ENCODE data around the gene CERT1. TPM values are rescaled to one million over a fixed set of nuclear protein-coding genes. Genes with fewer than 3 reads are reported as not detected.

CERT1 gene
- polyA plus RNA-seq, 3 donors, result 16.6 to 50.5 (median 45.9) TPM

DNA sequence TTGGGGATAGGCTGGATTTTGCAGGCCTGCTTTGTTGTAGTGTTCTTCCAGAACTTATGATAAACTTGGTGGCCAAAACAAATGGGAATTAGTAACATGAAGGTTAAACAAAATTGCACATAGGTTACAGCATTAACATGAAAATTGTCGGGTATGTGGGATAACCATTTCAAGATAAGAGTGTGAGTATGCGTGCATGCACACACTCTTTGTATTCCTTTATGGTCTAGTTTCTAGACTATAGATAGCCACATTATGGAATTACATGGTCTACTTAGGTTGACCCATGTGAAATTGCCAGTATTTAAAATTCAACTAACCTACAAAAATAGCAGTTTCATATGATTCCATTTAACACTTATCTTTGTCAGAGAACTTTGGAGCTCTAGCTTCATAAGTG, 173.0 kb downstream of the CERT1 start:
- H3K4me3 ChIP-seq (replicated peaks in 1 of 3; ENCODE audit: low read depth in 2 of 3, low read length in 3 of 3), result peak overlapping the region in 1 of 3 experiments; percentile 82
- peak overlapping the region; percentile 80 for H3K9ac ChIP-seq (ENCODE audit: insufficient read depth, low read length, poor library complexity, severe bottlenecking)
- Mint-ChIP-seq H3K4me1 (peaks cover 35% of the 10 kb centered on the region), H3K9me3 (no peaks in the 10 kb centered on the region), H3K36me3 (peaks cover 8 to 18% of the 10 kb centered on the region in 2 donors), H3K27me3 (ENCODE audit: low read depth in 3 of 3) (no peaks in the 10 kb centered on the region), H3K4me3 (no peak overlapping the region), H3K27ac (no peak overlapping the region)
- H3K79me2 ChIP-seq (ENCODE audit: insufficient read depth, low read length), result peaks cover 63% of the 10 kb centered on the region
- H3K4me1 ChIP-seq (ENCODE audit: control insufficient read depth in 1 of 2, insufficient read depth in 2 of 2, low read length in 2 of 2), result peaks cover 23 to 33% of the 10 kb centered on the region in 2 donors
- peak overlapping the region; percentile 86 for H3K4me2 ChIP-seq (replicated peaks; ENCODE audit: extremely low read depth, low read length, poor library complexity, severe bottlenecking)
- no CpG with 5 or more reads among the region's 2 CpGs for WGBS (ENCODE audit: insufficient coverage)
- peaks cover 52% of the 10 kb centered on the region for H4K20me1 ChIP-seq (ENCODE audit: insufficient read depth, low read length)
- TF ChIP-seq, protein P1, sequence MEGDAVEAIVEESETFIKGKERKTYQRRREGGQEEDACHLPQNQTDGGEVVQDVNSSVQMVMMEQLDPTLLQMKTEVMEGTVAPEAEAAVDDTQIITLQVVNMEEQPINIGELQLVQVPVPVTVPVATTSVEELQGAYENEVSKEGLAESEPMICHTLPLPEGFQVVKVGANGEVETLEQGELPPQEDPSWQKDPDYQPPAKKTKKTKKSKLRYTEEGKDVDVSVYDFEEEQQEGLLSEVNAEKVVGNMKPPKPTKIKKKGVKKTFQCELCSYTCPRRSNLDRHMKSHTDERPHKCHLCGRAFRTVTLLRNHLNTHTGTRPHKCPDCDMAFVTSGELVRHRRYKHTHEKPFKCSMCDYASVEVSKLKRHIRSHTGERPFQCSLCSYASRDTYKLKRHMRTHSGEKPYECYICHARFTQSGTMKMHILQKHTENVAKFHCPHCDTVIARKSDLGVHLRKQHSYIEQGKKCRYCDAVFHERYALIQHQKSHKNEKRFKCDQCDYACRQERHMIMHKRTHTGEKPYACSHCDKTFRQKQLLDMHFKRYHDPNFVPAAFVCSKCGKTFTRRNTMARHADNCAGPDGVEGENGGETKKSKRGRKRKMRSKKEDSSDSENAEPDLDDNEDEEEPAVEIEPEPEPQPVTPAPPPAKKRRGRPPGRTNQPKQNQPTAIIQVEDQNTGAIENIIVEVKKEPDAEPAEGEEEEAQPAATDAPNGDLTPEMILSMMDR (IDR thresholded peaks at IDR 0.05), result no peak
- no peaks in the 10 kb centered on the region for H3K9me3 ChIP-seq (replicated peaks in 1 of 2; ENCODE audit: control insufficient read depth in 1 of 2, insufficient read depth in 1 of 2, low read length in 2 of 2)
- no peak for DNase-seq
- intact Hi-C loops (cut with micrococcal nuclease), result loop anchor here in 1 of 2 donors (5.0 kb wide), 1 partner anchor 101 kb away; the partner anchor contains the start of gene ANKRD31
- no peak overlapping the region for H2AFZ ChIP-seq (ENCODE audit: insufficient read depth, low read depth, low read length, poor library complexity, severe bottlenecking)
- no peaks in the 10 kb centered on the region for H3K27me3 ChIP-seq (ENCODE audit: control insufficient read depth in 2 of 2, insufficient read depth in 2 of 2, low read length in 2 of 2)
- peaks cover 4 to 11% of the 10 kb centered on the region in 2 donors for H3K36me3 ChIP-seq (replicated peaks in 1 of 2; ENCODE audit: control insufficient read depth in 1 of 2, insufficient read depth in 2 of 2, low read length in 2 of 2)
- H3K27ac ChIP-seq (ENCODE audit: low read depth in 1 of 2, low read length in 2 of 2), result no peak overlapping the region

DNA sequence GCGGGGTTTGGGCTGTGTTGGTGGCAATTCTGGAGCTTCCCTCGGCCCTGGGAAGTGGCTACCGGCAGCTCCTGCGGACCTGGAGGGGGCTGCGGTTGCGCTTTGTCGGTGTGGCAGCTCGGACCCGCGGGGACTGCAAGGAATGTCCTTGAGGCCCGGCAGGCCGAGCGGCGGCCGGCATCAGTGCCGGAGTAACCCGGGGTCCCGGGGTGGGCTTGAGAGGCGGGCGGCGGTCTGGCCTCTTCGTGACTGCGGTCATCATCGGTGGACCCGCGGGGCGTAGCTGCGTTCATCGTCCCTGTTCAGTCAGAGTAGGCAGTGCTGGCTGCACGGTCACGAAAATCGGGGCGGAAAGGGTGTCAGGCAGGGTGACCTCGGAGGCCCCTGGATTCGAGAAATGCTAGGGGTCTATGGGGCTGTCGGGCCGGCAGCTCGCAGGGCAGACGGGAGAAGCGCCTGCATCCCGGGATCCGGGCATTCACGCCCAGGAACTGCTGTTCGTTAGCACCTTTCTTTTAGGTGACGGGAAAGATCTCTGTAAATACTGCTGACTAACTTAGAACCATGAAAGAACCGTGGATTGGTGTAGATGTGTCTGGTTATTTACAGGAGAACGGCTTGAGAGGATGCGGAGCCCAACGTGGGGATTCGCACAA, 173.9 kb downstream of the CERT1 start:
- Histone ChIP-seq H3K4me2 (replicated peaks; ENCODE audit: extremely low read depth, low read length, poor library complexity, severe bottlenecking) (peak overlapping the region; percentile 86), H3K79me2 (ENCODE audit: insufficient read depth, low read length) (peaks cover 54% of the 10 kb centered on the region), H4K20me1 (ENCODE audit: insufficient read depth, low read length) (peaks cover 43% of the 10 kb centered on the region), H3K36me3 (replicated peaks in 1 of 2; ENCODE audit: control insufficient read depth in 1 of 2, insufficient read depth in 2 of 2, low read length in 2 of 2) (peaks cover 2% of the 10 kb centered on the region in 2 donors), H2AFZ (ENCODE audit: insufficient read depth, low read depth, low read length, poor library complexity, severe bottlenecking) (peak overlapping the region; percentile 74), H3K4me1 (ENCODE audit: control insufficient read depth in 1 of 2, insufficient read depth in 2 of 2, low read length in 2 of 2) (peaks cover 23 to 33% of the 10 kb centered on the region in 2 donors), H3K4me3 (replicated peaks in 1 of 3; ENCODE audit: low read depth in 2 of 3, low read length in 3 of 3) (peak overlapping the region; percentile 79 to 87 (median 82)), H3K27ac (ENCODE audit: low read depth in 1 of 2, low read length in 2 of 2) (peak overlapping the region; percentile 92 to 95), H3K9ac (ENCODE audit: insufficient read depth, low read length, poor library complexity, severe bottlenecking) (peak overlapping the region; percentile 80), H3K9me3 (replicated peaks in 1 of 2; ENCODE audit: control insufficient read depth in 1 of 2, insufficient read depth in 1 of 2, low read length in 2 of 2) (no peaks in the 10 kb centered on the region), H3K27me3 (ENCODE audit: control insufficient read depth in 2 of 2, insufficient read depth in 2 of 2, low read length in 2 of 2) (no peaks in the 10 kb centered on the region)
- Mint-ChIP-seq H3K36me3 (peaks cover 6 to 9% of the 10 kb centered on the region in 2 donors), H3K4me3 (no peak overlapping the region), H3K27me3 (ENCODE audit: low read depth in 3 of 3) (no peaks in the 10 kb centered on the region), H3K4me1 (peaks cover 35% of the 10 kb centered on the region), H3K27ac (no peak overlapping the region), H3K9me3 (peaks cover 0 to 4% (median 0%) of the 10 kb centered on the region in 7 donors)
- TF ChIP-seq, protein P1 (IDR thresholded peaks at IDR 0.05), result no peak
- 0% methylated on average over 41 of the region's 50 CpGs for WGBS (ENCODE audit: insufficient coverage)
- intact Hi-C loops (cut with micrococcal nuclease), result loop anchor here (2.0 to 5.0 kb wide), 3 partner anchors 17 to 101 kb away; partner anchors contain the start of gene ANKRD31 (in 2 of the 2)
- DNase-seq, result peak in 2 of 3 donors; percentile 25 to 32
